GM12892 (cell line): ENCODE results near the gene CD300C.

Experiments
- POLR2A ChIP-seq: IDR thresholded peaks from 2 replicates; pipeline ENCODE4 v1.6.1; 2011; ENCODE audit warnings: low read depth, low read length, control low read depth
- POLR2AphosphoS5 ChIP-seq: IDR thresholded peaks from 2 replicates; pipeline ENCODE4 v1.6.1; 2011; ENCODE audit warnings: low read depth, low read length, control low read depth

GRCh38 chr17:74569020-74570003 is 23.4 kb upstream of the CD300C start:
- TF ChIP-seq POLR2AphosphoS5 (no peak), POLR2A (no peak)
